ENCODE data around the gene TMEM147.

DNA sequence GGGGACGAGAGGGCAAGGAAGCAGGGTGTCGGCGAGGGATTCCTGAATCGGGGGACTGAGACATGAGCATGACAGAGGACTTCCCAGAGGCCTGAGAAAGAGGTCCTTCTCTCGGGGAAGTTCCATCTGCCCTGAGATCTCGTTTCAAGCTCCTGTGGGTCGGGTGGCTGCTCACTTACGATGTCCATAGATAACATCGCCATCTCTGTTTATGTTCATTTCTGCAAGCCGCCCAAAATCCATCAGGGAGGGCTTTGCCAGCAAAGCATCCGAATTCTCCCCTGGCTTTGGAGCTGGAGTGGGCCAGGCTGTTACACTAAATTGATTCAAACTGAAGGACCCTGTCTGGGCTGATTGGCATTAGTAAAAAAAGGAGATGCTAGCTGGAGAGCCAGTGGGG lies 37.9 kb upstream of the TMEM147 start:
- no peak for TF ChIP-seq BHLHE40 (IDR thresholded peaks at IDR 0.05; ENCODE audit: low read depth, low read length)
- no peak for TF ChIP-seq KDM5A (IDR thresholded peaks at IDR 0.05)
- TF ChIP-seq HOXB5 (CRISPR knock-in tag; IDR thresholded peaks at IDR 0.05): no peak
- TF ChIP-seq ESRRA (IDR thresholded peaks at IDR 0.05; ENCODE audit: borderline replicate concordance, low read length): no peak
- TF ChIP-seq, protein P1, sequence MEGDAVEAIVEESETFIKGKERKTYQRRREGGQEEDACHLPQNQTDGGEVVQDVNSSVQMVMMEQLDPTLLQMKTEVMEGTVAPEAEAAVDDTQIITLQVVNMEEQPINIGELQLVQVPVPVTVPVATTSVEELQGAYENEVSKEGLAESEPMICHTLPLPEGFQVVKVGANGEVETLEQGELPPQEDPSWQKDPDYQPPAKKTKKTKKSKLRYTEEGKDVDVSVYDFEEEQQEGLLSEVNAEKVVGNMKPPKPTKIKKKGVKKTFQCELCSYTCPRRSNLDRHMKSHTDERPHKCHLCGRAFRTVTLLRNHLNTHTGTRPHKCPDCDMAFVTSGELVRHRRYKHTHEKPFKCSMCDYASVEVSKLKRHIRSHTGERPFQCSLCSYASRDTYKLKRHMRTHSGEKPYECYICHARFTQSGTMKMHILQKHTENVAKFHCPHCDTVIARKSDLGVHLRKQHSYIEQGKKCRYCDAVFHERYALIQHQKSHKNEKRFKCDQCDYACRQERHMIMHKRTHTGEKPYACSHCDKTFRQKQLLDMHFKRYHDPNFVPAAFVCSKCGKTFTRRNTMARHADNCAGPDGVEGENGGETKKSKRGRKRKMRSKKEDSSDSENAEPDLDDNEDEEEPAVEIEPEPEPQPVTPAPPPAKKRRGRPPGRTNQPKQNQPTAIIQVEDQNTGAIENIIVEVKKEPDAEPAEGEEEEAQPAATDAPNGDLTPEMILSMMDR (IDR thresholded peaks at IDR 0.05): no peak
- TF ChIP-seq CHD2 (IDR thresholded peaks at IDR 0.05; ENCODE audit: low read length, partially characterized antibody): no peak
- TF ChIP-seq NFE2L2 (conservative IDR thresholded peaks at IDR 0.05; ENCODE audit: low read length): no peak
- no peak for TF ChIP-seq MAFK (IDR thresholded peaks at IDR 0.05; ENCODE audit: partially characterized antibody)
- no peak for TF ChIP-seq MYC (IDR thresholded peaks at IDR 0.05; ENCODE audit: borderline replicate concordance, low read length)
- no peak for TF ChIP-seq POLR2A (IDR thresholded peaks at IDR 0.05; ENCODE audit: low read length)
- no peak for TF ChIP-seq JUNB (IDR thresholded peaks at IDR 0.05)
- no peak for TF ChIP-seq FOSL2 (IDR thresholded peaks at IDR 0.05)
- TF ChIP-seq FOSL2 (CRISPR knock-in tag; IDR thresholded peaks at IDR 0.05): no peak
- no peak for TF ChIP-seq JUN (IDR thresholded peaks at IDR 0.05)
